A549 (cell line): ENCODE data around the gene GRAMD2B. TPM values are rescaled to one million over a fixed set of nuclear protein-coding genes. Genes with fewer than 3 reads are reported as not detected.

Source experiments
- ATAC-seq, 2 experiments: fragments of 200-7000 bp in 1 of 2; fragments of >200 bp in 1 of 2; cut with Nextera tagmentation in 1 of 2; cut with Tn5 transposase in 1 of 2; 3 replicates each; pipeline versions ENCODE4 v1.8.0 to v1.9.1; 2018 to 2020; ENCODE audit warnings: mild to moderate bottlenecking in 1 of 2, moderate library complexity in 1 of 2
- CTCF ChIA-PET: fragments of 300-600 bp; sonication (Branson Sonifier 250); formaldehyde crosslinking; extraction: SDS; loops from one replicate; lab custom pipeline; 2021; ENCODE audit warnings: antibody characterized with exemption, inconsistent platforms; lab: Yijun Ruan, JAX
- POLR2A ChIA-PET: fragments of 350-600 bp; formaldehyde crosslinking; extraction: SDS; loops from one replicate; lab custom pipeline; 2021; ENCODE audit warnings: antibody characterized with exemption, inconsistent platforms; lab: Yijun Ruan, JAX
- DNase-seq, 2 experiments: peaks; one replicate each; pipeline versions ENCODE4 v3.0.0 to v3.0.0-alpha.2; 2011 to 2016; ENCODE audit warnings: low read depth in 1 of 2, low spot score in 1 of 2
- FAIRE-seq: peaks from 2 replicates; lab custom pipeline; 2011; peaks lifted over from hg19 to GRCh38; lab: Jason Lieb, UNC
- H3K27ac ChIP-seq, 2 experiments: fragments of >200 bp; sonication (Bioruptor Twin); formaldehyde crosslinking; 3 replicates each; pipeline ENCODE4 v1.5.1; 2016 to 2017
- H3K4me1 ChIP-seq: fragments of >200 bp; sonication (Bioruptor Twin); formaldehyde crosslinking; 3 replicates; pipeline ENCODE4 v1.6.1; 2016
- H3K4me2 ChIP-seq: fragments of >200 bp; sonication (Bioruptor Twin); formaldehyde crosslinking; 3 replicates; pipeline ENCODE4 v1.6.1; 2016
- H3K4me3 ChIP-seq: fragments of >200 bp; sonication (Bioruptor Twin); formaldehyde crosslinking; 3 replicates; pipeline ENCODE4 v1.5.1; 2016
- H3K9me3 ChIP-seq: fragments of >200 bp; sonication (Bioruptor Twin); formaldehyde crosslinking; 3 replicates; pipeline ENCODE4 v1.6.1; 2016
- BCL3 ChIP-seq: fragments of >200 bp; sonication (Bioruptor Twin); formaldehyde crosslinking; IDR thresholded peaks from 3 replicates; pipeline ENCODE4 v1.6.1; 2016
- CHD2 ChIP-seq: fragments of 150-350 bp; IDR thresholded peaks from 2 replicates; pipeline ENCODE4 v1.6.1; 2014; ENCODE audit warnings: low read length; ENCODE audit not compliant: partially characterized antibody
- CHD4 ChIP-seq: fragments of 200-600 bp; sonication (generic); IDR thresholded peaks from 2 replicates; pipeline ENCODE4 v1.6.1; 2016; ENCODE audit warnings: antibody characterized with exemption, mild to moderate bottlenecking, borderline replicate concordance
- E2F6 ChIP-seq: IDR thresholded peaks from 2 replicates; pipeline ENCODE4 v1.6.1; 2012; ENCODE audit warnings: low read depth, borderline replicate concordance
- EHF ChIP-seq: fragments of 250-450 bp; sonication (Bioruptor Pico); IDR thresholded peaks from 2 replicates; pipeline ENCODE4 v1.5.0; 2020; ENCODE audit warnings: mild to moderate bottlenecking
- EHMT2 ChIP-seq: fragments of 200-600 bp; sonication (generic); IDR thresholded peaks from 2 replicates; pipeline ENCODE4 v1.6.1; 2016; ENCODE audit warnings: antibody characterized with exemption, low read depth, mild to moderate bottlenecking, moderate library complexity
- EP300 ChIP-seq, 2 experiments: fragments of >200 bp; sonication (Bioruptor Twin); formaldehyde crosslinking; IDR thresholded peaks; 2 replicates in 1 of 2; 3 replicates in 1 of 2; pipeline ENCODE4 v1.6.1; 2016 to 2017
- FOSL2 ChIP-seq, 2 experiments: fragments of 450-650 bp in 1 of 2; fragments of >200 bp in 1 of 2; sonication (Bioruptor Twin) in 1 of 2; formaldehyde crosslinking; IDR thresholded peaks; 2 replicates each; pipeline versions ENCODE4 v1.5.0 to v1.6.1; 2016 to 2020; ENCODE audit warnings: mild to moderate bottlenecking in 1 of 2, moderate library complexity in 1 of 2
- GATA3 ChIP-seq: IDR thresholded peaks from 2 replicates; pipeline ENCODE4 v1.6.1; 2012; ENCODE audit warnings: borderline replicate concordance
- HDAC2 ChIP-seq: fragments of 200-600 bp; sonication (generic); IDR thresholded peaks from 2 replicates; pipeline ENCODE4 v1.6.1; 2016
- JUN ChIP-seq, 2 experiments: fragments of >200 bp; sonication (Bioruptor Twin); formaldehyde crosslinking; IDR thresholded peaks; 2 replicates in 1 of 2; 3 replicates in 1 of 2; pipeline ENCODE4 v1.6.1; 2016 to 2017
- JUNB ChIP-seq: fragments of >200 bp; sonication (Bioruptor Twin); formaldehyde crosslinking; IDR thresholded peaks from 2 replicates; pipeline ENCODE4 v1.6.1; 2016
- KDM5A ChIP-seq: fragments of 200-600 bp; sonication (generic); IDR thresholded peaks from 2 replicates; pipeline ENCODE4 v1.6.1; 2016; ENCODE audit warnings: antibody characterized with exemption, mild to moderate bottlenecking
- NFE2L2 ChIP-seq: fragments of 150-350 bp; conservative IDR thresholded peaks from 2 replicates; pipeline ENCODE4 v1.6.1; 2014; ENCODE audit warnings: low read length
- NPAS2 ChIP-seq: fragments of 250-450 bp; sonication (Bioruptor Pico); IDR thresholded peaks from 2 replicates; pipeline ENCODE4 v1.8.0; 2022; ENCODE audit warnings: mild to moderate bottlenecking, moderate library complexity, borderline replicate concordance
- NR3C1 ChIP-seq: fragments of >200 bp; sonication (Bioruptor Twin); formaldehyde crosslinking; IDR thresholded peaks from 3 replicates; pipeline ENCODE4 v1.6.1; 2017
- POLR2A ChIP-seq: IDR thresholded peaks from 2 replicates; pipeline ENCODE4 v1.6.1; 2012; ENCODE audit warnings: mild to moderate bottlenecking, low read length
- POLR2AphosphoS2 ChIP-seq: conservative IDR thresholded peaks from 2 replicates; pipeline ENCODE4 v1.6.1; 2012; ENCODE audit warnings: low read length, improper control_type of control experiment, inconsistent platforms
- RARB ChIP-seq: fragments of 250-450 bp; sonication (Bioruptor Pico); IDR thresholded peaks from 2 replicates; pipeline ENCODE4 v1.8.0; 2021; ENCODE audit warnings: mild to moderate bottlenecking, moderate library complexity
- RFX5 ChIP-seq: fragments of 450-650 bp; IDR thresholded peaks from 2 replicates; pipeline ENCODE4 v1.7.1; 2014; ENCODE audit warnings: antibody characterized with exemption, mild to moderate bottlenecking, moderate library complexity
- SMC3 ChIP-seq: fragments of >200 bp; sonication (Bioruptor Twin); formaldehyde crosslinking; IDR thresholded peaks from 3 replicates; pipeline ENCODE4 v1.6.1; 2018; ENCODE audit warnings: inconsistent platforms
- TFCP2L1 ChIP-seq: fragments of 250-450 bp; sonication (Bioruptor Pico); IDR thresholded peaks from 2 replicates; pipeline ENCODE4 v1.5.0; 2021; ENCODE audit warnings: mild to moderate bottlenecking
- USF2 ChIP-seq: fragments of 450-650 bp; IDR thresholded peaks from 2 replicates; pipeline ENCODE4 v1.6.1; 2014; ENCODE audit warnings: antibody characterized with exemption
- ZC3H11A ChIP-seq: fragments of 450-650 bp; IDR thresholded peaks from 2 replicates; pipeline ENCODE4 v1.6.1; 2014; ENCODE audit warnings: antibody characterized with exemption, mild to moderate bottlenecking
- WGBS: methylation state at CpG from one replicate; pipeline ENCODE4 v1.1.6; 2017; ENCODE audit errors: missing lambda C conversion rate; 5-methylcytosine and 5-hydroxymethylcytosine counted together
- polyA plus RNA-seq, 4 experiments: library from polyadenylated mRNA; depleted of rRNA in 3 of 4; stranded (reverse); fragments of >200 nt; fragmentation: RNase III in 1 of 4; extraction: RNeasy Plus Mini Kit Qiagen cat#74134 plus additional on column Dnase treatment in 1 of 4; gene quantifications; 2 replicates in 3 of 4; 3 replicates in 1 of 4; pipeline ENCODE4 v1.2.3, GENCODE V29; 2011 to 2017
- TF ChIP-seq, protein P1 (sequence below): IDR thresholded peaks from 2 replicates; pipeline ENCODE4 v1.6.1; 2012
- TF ChIP-seq, protein P2 (sequence below): fragments of >200 bp; sonication (Bioruptor Twin); formaldehyde crosslinking; IDR thresholded peaks from 3 replicates; pipeline ENCODE4 v1.5.1; 2016
- TF ChIP-seq, protein P3 (sequence below): fragments of 250-450 bp; sonication (Bioruptor Pico); IDR thresholded peaks from 2 replicates; pipeline ENCODE4 v1.5.0; 2020; ENCODE audit warnings: low read depth, mild to moderate bottlenecking, moderate library complexity
- TF ChIP-seq, protein P4 (sequence below): fragments of 200-600 bp; sonication (generic); IDR thresholded peaks from 2 replicates; pipeline ENCODE4 v1.6.1; 2016; ENCODE audit warnings: antibody characterized with exemption, mild to moderate bottlenecking, moderate library complexity

GRAMD2B gene
- polyA plus RNA-seq, 2 of the 4 experiments (the other 2 are of a cell fraction), result 1.0 to 1.2 TPM

- no peak overlapping the region for H3K27ac ChIP-seq
- CTCF ChIA-PET, result interaction anchor here (1.2 kb wide), 1 partner anchor 84 kb away, joined by 3 read pairs; no protein-coding TSS in a partner anchor
- no peak overlapping the region for H3K4me3 ChIP-seq
- TF ChIP-seq, protein P1, sequence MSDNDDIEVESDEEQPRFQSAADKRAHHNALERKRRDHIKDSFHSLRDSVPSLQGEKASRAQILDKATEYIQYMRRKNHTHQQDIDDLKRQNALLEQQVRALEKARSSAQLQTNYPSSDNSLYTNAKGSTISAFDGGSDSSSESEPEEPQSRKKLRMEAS, result no peak
- no peak for TF ChIP-seq ZC3H11A
- no peak for TF ChIP-seq JUNB
- TF ChIP-seq JUN (IDR thresholded peaks at IDR 0.05), result no peak
- TF ChIP-seq KDM5A, result no peak
- TF ChIP-seq NFE2L2, result no peak
- no peak for TF ChIP-seq USF2
- TF ChIP-seq, protein P2, sequence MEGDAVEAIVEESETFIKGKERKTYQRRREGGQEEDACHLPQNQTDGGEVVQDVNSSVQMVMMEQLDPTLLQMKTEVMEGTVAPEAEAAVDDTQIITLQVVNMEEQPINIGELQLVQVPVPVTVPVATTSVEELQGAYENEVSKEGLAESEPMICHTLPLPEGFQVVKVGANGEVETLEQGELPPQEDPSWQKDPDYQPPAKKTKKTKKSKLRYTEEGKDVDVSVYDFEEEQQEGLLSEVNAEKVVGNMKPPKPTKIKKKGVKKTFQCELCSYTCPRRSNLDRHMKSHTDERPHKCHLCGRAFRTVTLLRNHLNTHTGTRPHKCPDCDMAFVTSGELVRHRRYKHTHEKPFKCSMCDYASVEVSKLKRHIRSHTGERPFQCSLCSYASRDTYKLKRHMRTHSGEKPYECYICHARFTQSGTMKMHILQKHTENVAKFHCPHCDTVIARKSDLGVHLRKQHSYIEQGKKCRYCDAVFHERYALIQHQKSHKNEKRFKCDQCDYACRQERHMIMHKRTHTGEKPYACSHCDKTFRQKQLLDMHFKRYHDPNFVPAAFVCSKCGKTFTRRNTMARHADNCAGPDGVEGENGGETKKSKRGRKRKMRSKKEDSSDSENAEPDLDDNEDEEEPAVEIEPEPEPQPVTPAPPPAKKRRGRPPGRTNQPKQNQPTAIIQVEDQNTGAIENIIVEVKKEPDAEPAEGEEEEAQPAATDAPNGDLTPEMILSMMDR, result no peak
- TF ChIP-seq RARB (CRISPR knock-in tag), result no peak
- no peak for TF ChIP-seq CHD2
- TF ChIP-seq, protein P3, sequence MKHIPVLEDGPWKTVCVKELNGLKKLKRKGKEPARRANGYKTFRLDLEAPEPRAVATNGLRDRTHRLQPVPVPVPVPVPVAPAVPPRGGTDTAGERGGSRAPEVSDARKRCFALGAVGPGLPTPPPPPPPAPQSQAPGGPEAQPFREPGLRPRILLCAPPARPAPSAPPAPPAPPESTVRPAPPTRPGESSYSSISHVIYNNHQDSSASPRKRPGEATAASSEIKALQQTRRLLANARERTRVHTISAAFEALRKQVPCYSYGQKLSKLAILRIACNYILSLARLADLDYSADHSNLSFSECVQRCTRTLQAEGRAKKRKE (CRISPR knock-in tag), result no peak
- no peak for ATAC-seq
- no peak overlapping the region for H3K4me2 ChIP-seq
- no peaks in the 10 kb centered on the region for H3K4me1 ChIP-seq
- FAIRE-seq, result no peak
- POLR2A ChIA-PET, result no interaction called here
- H3K9me3 ChIP-seq, result no peaks in the 10 kb centered on the region
- no peak for DNase-seq
Observed at GRCh38 chr5:126433701-126434100, 10.5 kb downstream of the GRAMD2B start.

DNA sequence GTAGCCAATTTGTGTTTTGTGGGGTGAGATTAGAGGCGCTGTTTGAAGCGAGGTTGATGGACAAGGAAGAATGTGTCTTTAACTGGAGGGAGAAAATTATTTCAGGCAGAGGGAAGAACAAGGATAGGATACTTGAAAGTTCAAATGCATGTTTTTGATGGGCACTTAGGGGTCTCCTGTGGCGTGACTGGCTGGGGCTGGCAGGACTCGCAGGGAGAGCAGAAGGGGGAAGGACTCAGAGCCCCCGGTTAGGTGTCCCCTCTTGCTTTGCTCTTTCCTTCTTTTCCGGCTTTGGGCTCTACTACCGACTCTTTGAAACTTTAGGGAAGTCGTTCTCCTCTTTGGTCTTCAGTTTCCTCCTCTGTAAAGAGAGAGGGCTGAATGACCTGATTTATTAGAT is 12.1 kb downstream of the GRAMD2B start:
- WGBS, result 62% methylated on average over 8 of the region's 8 CpGs
- no peaks in the 10 kb centered on the region for H3K9me3 ChIP-seq
- FAIRE-seq, result no peak
- no peaks in the 10 kb centered on the region for H3K4me1 ChIP-seq
- CTCF ChIA-PET, result no interaction called here
- TF ChIP-seq EP300 (IDR thresholded peaks at IDR 0.05) (no peak), NR3C1 (no peak), HDAC2 (no peak), POLR2AphosphoS2 (no peak), EHF (CRISPR knock-in tag) (no peak), E2F6 (no peak), EHMT2 (no peak), NPAS2 (no peak), TFCP2L1 (CRISPR knock-in tag) (no peak), CHD4 (no peak), BCL3 (no peak), GATA3 (no peak), SMC3 (no peak), FOSL2 (IDR thresholded peaks at IDR 0.05) (no peak), FOSL2 (CRISPR knock-in tag; IDR thresholded peaks at IDR 0.05) (no peak), POLR2A (no peak), RFX5 (no peak), ZC3H11A (no peak)
- TF ChIP-seq, protein P2, result no peak
- TF ChIP-seq, protein P4, sequence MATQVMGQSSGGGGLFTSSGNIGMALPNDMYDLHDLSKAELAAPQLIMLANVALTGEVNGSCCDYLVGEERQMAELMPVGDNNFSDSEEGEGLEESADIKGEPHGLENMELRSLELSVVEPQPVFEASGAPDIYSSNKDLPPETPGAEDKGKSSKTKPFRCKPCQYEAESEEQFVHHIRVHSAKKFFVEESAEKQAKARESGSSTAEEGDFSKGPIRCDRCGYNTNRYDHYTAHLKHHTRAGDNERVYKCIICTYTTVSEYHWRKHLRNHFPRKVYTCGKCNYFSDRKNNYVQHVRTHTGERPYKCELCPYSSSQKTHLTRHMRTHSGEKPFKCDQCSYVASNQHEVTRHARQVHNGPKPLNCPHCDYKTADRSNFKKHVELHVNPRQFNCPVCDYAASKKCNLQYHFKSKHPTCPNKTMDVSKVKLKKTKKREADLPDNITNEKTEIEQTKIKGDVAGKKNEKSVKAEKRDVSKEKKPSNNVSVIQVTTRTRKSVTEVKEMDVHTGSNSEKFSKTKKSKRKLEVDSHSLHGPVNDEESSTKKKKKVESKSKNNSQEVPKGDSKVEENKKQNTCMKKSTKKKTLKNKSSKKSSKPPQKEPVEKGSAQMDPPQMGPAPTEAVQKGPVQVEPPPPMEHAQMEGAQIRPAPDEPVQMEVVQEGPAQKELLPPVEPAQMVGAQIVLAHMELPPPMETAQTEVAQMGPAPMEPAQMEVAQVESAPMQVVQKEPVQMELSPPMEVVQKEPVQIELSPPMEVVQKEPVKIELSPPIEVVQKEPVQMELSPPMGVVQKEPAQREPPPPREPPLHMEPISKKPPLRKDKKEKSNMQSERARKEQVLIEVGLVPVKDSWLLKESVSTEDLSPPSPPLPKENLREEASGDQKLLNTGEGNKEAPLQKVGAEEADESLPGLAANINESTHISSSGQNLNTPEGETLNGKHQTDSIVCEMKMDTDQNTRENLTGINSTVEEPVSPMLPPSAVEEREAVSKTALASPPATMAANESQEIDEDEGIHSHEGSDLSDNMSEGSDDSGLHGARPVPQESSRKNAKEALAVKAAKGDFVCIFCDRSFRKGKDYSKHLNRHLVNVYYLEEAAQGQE, result no peak
- H3K27ac ChIP-seq, result no peak overlapping the region
- no peak overlapping the region for H3K4me3 ChIP-seq
- no peak overlapping the region for H3K4me2 ChIP-seq
- POLR2A ChIA-PET, result no interaction called here
- no peak for DNase-seq
- ATAC-seq, result no peak
